Transverse colon (tissue), 4 donors: Measurements from ENCODE around the gene C20orf202.

Experiments used
- CTCF ChIP-seq, 5 experiments: fragments of 200-600 bp in 3 of 5; fragments of 450-650 bp in 2 of 5; sonication (generic) in 3 of 5; IDR thresholded peaks; 1 replicate in 2 of 5; 2 replicates in 3 of 5; pipeline ENCODE4 v1.5.1; 2016 to 2017; ENCODE audit warnings: antibody characterized with exemption in 5 of 5, inconsistent platforms in 3 of 5, mild to moderate bottlenecking in 2 of 5, moderate library complexity in 1 of 5
- EP300 ChIP-seq: sonication (generic); formaldehyde crosslinking; IDR thresholded peaks from one replicate; pipeline ENCODE4 v1.6.1; 2017; ENCODE audit warnings: antibody characterized with exemption, low read depth
- POLR2A ChIP-seq: fragments of 450-650 bp; IDR thresholded peaks from one replicate; pipeline ENCODE4 v1.6.1; 2016; ENCODE audit warnings: antibody characterized with exemption, mild to moderate bottlenecking, moderate library complexity
- POLR2AphosphoS5 ChIP-seq, 3 donors: sonication (generic); formaldehyde crosslinking; IDR thresholded peaks; one replicate each; pipeline ENCODE4 v1.6.1; 2016; ENCODE audit warnings: antibody characterized with exemption in 3 of 3

- TF ChIP-seq POLR2AphosphoS5 (IDR thresholded peaks at IDR 0.05) (no peak), POLR2A (no peak), CTCF (IDR thresholded peaks at IDR 0.05) (no peak), EP300 (no peak)
These were observed 12.3 kb downstream of the C20orf202 start for GRCh38 chr20:1215386-1216170.
